OCI-LY1 (cell line): Measurements from ENCODE around the gene ADAMTSL3.

Experiments
- EZH2 ChIP-seq: fragments of 200-600 bp; sonication (generic), shearing (Covaris generic); IDR thresholded peaks from 2 replicates; pipeline ENCODE4 v1.8.0; 2017; ENCODE audit warnings: borderline replicate concordance, mixed run types, mild to moderate bottlenecking, antibody characterized with exemption, low read length, moderate library complexity, mixed read lengths
- TF ChIP-seq, protein P1 (sequence below): fragments of 200-600 bp; sonication (generic), shearing (Covaris generic); IDR thresholded peaks from 2 replicates; pipeline ENCODE4 v1.5.1; 2017; ENCODE audit warnings: mild to moderate bottlenecking, antibody characterized with exemption, low read length, moderate library complexity, mixed read lengths

DNA sequence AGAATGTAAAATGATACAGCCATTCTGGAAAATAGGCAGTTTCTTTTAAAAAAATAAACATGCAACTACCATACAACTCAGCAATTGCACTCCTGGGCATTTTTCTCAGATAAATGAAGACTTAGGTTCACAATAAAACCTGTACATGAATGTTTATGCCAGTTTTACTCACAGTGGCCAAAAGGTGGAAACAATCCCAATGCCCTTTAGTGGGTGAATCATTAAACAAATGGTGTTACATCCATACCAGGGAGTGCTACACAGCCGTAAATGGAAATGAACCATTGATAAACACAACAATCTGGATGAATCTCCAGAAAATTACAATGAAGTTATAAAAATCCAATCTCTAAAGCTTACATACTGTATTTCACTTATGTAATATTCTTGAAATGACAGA is 140.3 kb downstream of the ADAMTSL3 start:
- TF ChIP-seq EZH2: no peak
- TF ChIP-seq, protein P1, sequence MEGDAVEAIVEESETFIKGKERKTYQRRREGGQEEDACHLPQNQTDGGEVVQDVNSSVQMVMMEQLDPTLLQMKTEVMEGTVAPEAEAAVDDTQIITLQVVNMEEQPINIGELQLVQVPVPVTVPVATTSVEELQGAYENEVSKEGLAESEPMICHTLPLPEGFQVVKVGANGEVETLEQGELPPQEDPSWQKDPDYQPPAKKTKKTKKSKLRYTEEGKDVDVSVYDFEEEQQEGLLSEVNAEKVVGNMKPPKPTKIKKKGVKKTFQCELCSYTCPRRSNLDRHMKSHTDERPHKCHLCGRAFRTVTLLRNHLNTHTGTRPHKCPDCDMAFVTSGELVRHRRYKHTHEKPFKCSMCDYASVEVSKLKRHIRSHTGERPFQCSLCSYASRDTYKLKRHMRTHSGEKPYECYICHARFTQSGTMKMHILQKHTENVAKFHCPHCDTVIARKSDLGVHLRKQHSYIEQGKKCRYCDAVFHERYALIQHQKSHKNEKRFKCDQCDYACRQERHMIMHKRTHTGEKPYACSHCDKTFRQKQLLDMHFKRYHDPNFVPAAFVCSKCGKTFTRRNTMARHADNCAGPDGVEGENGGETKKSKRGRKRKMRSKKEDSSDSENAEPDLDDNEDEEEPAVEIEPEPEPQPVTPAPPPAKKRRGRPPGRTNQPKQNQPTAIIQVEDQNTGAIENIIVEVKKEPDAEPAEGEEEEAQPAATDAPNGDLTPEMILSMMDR: no peak
